SK-N-SH (cell line): Measurements from ENCODE around the gene MYLK2. TPM values are rescaled to one million over a fixed set of nuclear protein-coding genes. Genes with fewer than 3 reads are reported as not detected.

Experiments
- CTCF ChIA-PET: fragments of 300-600, 350-600 bp; formaldehyde crosslinking; extraction: SDS; loops from one replicate; lab custom pipeline; 2021; lab: Yijun Ruan, JAX
- POLR2A ChIA-PET: fragments of 350-600 bp; sonication (Branson Sonifier 250); formaldehyde crosslinking; extraction: SDS; loops from one replicate; lab custom pipeline; 2020; ENCODE audit warnings: antibody characterized with exemption, inconsistent platforms; lab: Yijun Ruan, JAX
- DNase-seq: peaks from one replicate; pipeline ENCODE4 v3.0.0; 2012
- H2AFZ ChIP-seq: fragments of 200-600 bp; sonication (generic); 2 replicates; pipeline ENCODE4 v1.8.1; 2016; ENCODE audit warnings: antibody characterized with exemption, mild to moderate bottlenecking, low read depth
- H3F3A ChIP-seq: fragments of 200-600 bp; sonication (generic); replicated peaks from 2 replicates; pipeline ENCODE3; 2016; ENCODE audit warnings: antibody characterized with exemption, mild to moderate bottlenecking; ENCODE audit not compliant: insufficient read depth
- H3K27ac ChIP-seq, 2 experiments: fragments of 200-500 bp in 1 of 2; fragments of 200-600 bp in 1 of 2; sonication (Bioruptor generic) in 1 of 2; sonication (generic), shearing (Covaris generic) in 1 of 2; 2 replicates each; pipeline versions ENCODE4 v1.5.1 to v1.6.1; 2014 to 2016; ENCODE audit warnings: low read depth in 2 of 2, inconsistent platforms in 1 of 2, low read length in 1 of 2, mild to moderate bottlenecking in 1 of 2, mixed read lengths in 1 of 2
- H3K27me3 ChIP-seq: fragments of 200-600 bp; sonication (generic), shearing (Covaris generic); 2 replicates; pipeline ENCODE4 v1.6.1; 2016; ENCODE audit warnings: mixed run types; ENCODE audit not compliant: insufficient read depth
- H3K36me3 ChIP-seq, 2 experiments: fragments of 200-500 bp in 1 of 2; fragments of 200-600 bp in 1 of 2; sonication (Bioruptor generic) in 1 of 2; sonication (generic) in 1 of 2; replicated peaks in 1 of 2; 2 replicates each; pipeline versions ENCODE3 to v1.5.1; 2014 to 2016; ENCODE audit warnings: low read length in 1 of 2, mild to moderate bottlenecking in 1 of 2; ENCODE audit not compliant: insufficient read depth in 2 of 2, control insufficient read depth in 1 of 2
- H3K4me1 ChIP-seq, 2 experiments: fragments of 200-500 bp in 1 of 2; fragments of 200-600 bp in 1 of 2; sonication (Bioruptor generic) in 1 of 2; sonication (generic), shearing (Covaris generic) in 1 of 2; 2 replicates each; pipeline versions ENCODE4 v1.5.1 to v1.6.1; 2014 to 2016; ENCODE audit warnings: low read depth in 1 of 2, low read length in 1 of 2, mixed run types in 1 of 2; ENCODE audit not compliant: insufficient read depth in 2 of 2, control insufficient read depth in 1 of 2
- H3K4me2 ChIP-seq: fragments of 200-600 bp; sonication (generic), shearing (Covaris generic); 2 replicates; pipeline ENCODE4 v1.6.1; 2017; ENCODE audit warnings: mixed run types
- H3K4me3 ChIP-seq, 2 experiments: fragments of 200-500 bp in 1 of 2; fragments of 200-600 bp in 1 of 2; sonication (Bioruptor generic) in 1 of 2; sonication (generic), shearing (Covaris generic) in 1 of 2; 2 replicates each; pipeline versions ENCODE4 v1.5.1 to v1.8.1; 2014 to 2016; ENCODE audit warnings: low read depth in 2 of 2, inconsistent platforms in 1 of 2, low read length in 1 of 2, mild to moderate bottlenecking in 1 of 2, mixed read lengths in 1 of 2, moderate library complexity in 1 of 2
- H3K79me2 ChIP-seq: fragments of 200-600 bp; sonication (generic); 2 replicates; pipeline ENCODE4 v1.8.1; 2017; ENCODE audit warnings: mild to moderate bottlenecking; ENCODE audit not compliant: insufficient read depth
- H3K9ac ChIP-seq: fragments of 200-600 bp; sonication (generic); 2 replicates; pipeline ENCODE4 v1.6.1; 2017; ENCODE audit warnings: mixed run types
- H3K9me2 ChIP-seq: fragments of 200-600 bp; sonication (generic); 2 replicates; pipeline ENCODE4 v1.6.1; 2017; ENCODE audit warnings: mixed run types
- H3K9me3 ChIP-seq: fragments of 200-600 bp; sonication (generic); 2 replicates; pipeline ENCODE4 v1.6.1; 2017; ENCODE audit warnings: mixed run types, mild to moderate bottlenecking, moderate library complexity
- H4K20me1 ChIP-seq: fragments of 200-600 bp; sonication (generic); 2 replicates; pipeline ENCODE4 v1.6.1; 2017; ENCODE audit warnings: mild to moderate bottlenecking, mixed run types; ENCODE audit not compliant: insufficient read depth
- CHD2 ChIP-seq: fragments of 150-350 bp; IDR thresholded peaks from 2 replicates; pipeline ENCODE4 v1.6.1; 2018; ENCODE audit warnings: low read length; ENCODE audit not compliant: partially characterized antibody
- ELF1 ChIP-seq: IDR thresholded peaks from 2 replicates; pipeline ENCODE4 v1.4.0; 2012
- EP300 ChIP-seq, 2 experiments: IDR thresholded peaks; 2 replicates each; pipeline versions ENCODE4 v1.4.0 to v1.6.1; 2012; ENCODE audit warnings: borderline replicate concordance in 1 of 2, low read depth in 1 of 2, low read length in 1 of 2
- FOSL2 ChIP-seq: IDR thresholded peaks from 2 replicates; pipeline ENCODE4 v1.4.0; 2012; ENCODE audit warnings: low read depth, mild to moderate bottlenecking, moderate library complexity, borderline replicate concordance
- FOXM1 ChIP-seq: IDR thresholded peaks from 2 replicates; pipeline ENCODE4 v1.4.0; 2012; ENCODE audit warnings: low read depth, mild to moderate bottlenecking
- JUND ChIP-seq: IDR thresholded peaks from 2 replicates; pipeline ENCODE4 v1.4.0; 2012
- MXI1 ChIP-seq: IDR thresholded peaks from 2 replicates; pipeline ENCODE4 v1.6.1; 2012; ENCODE audit warnings: mild to moderate bottlenecking, low read depth, low read length, improper control_type of control experiment
- POLR2AphosphoS5 ChIP-seq: IDR thresholded peaks from 2 replicates; pipeline ENCODE4 v1.6.1; 2012; ENCODE audit warnings: low read depth, low read length
- RCOR1 ChIP-seq: fragments of 150-350 bp; IDR thresholded peaks from 2 replicates; pipeline ENCODE4 v1.6.1; 2017; ENCODE audit warnings: antibody characterized with exemption, low read length
- RXRA ChIP-seq: IDR thresholded peaks from 2 replicates; pipeline ENCODE4 v1.4.0; 2012; ENCODE audit warnings: low read depth, mild to moderate bottlenecking, borderline replicate concordance
- SIN3A ChIP-seq: IDR thresholded peaks from 2 replicates; pipeline ENCODE4 v1.6.1; 2012; ENCODE audit warnings: low read depth, mild to moderate bottlenecking, low read length, moderate library complexity, borderline replicate concordance
- TAF1 ChIP-seq: IDR thresholded peaks from 2 replicates; pipeline ENCODE4 v1.6.1; 2012; ENCODE audit warnings: low read depth, mild to moderate bottlenecking, low read length, moderate library complexity, borderline replicate concordance
- YY1 ChIP-seq: IDR thresholded peaks from 2 replicates; pipeline ENCODE4 v1.4.0; 2012; ENCODE audit warnings: low read depth, mild to moderate bottlenecking
- WGBS: methylation state at CpG from one replicate; pipeline ENCODE4 v1.1.6; 2017; ENCODE audit warnings: low lambda C conversion rate; 5-methylcytosine and 5-hydroxymethylcytosine counted together
- polyA plus RNA-seq, 3 experiments: library from polyadenylated mRNA; depleted of rRNA; stranded (reverse); fragments of >200 nt; gene quantifications; 2 replicates each; pipeline ENCODE4 v1.2.3, GENCODE V29; 2012
- TF ChIP-seq, protein P1 (sequence below): fragments of 150-350 bp; IDR thresholded peaks from 2 replicates; pipeline ENCODE4 v1.6.1; 2017; ENCODE audit warnings: antibody characterized with exemption, low read length, low read depth, borderline replicate concordance
- TF ChIP-seq, protein P2 (sequence below): fragments of 200-600 bp; sonication (generic); IDR thresholded peaks from 2 replicates; pipeline ENCODE4 v1.6.1; 2017; ENCODE audit warnings: antibody characterized with exemption, mild to moderate bottlenecking, moderate library complexity
- TF ChIP-seq, protein P3 (sequence below): IDR thresholded peaks from 2 replicates; pipeline ENCODE4; 2012
- TF ChIP-seq, protein P4 (sequence below): fragments of 150-350 bp; IDR thresholded peaks from 2 replicates; pipeline ENCODE4 v1.6.1; 2016; ENCODE audit warnings: mild to moderate bottlenecking, low read depth, low read length
- TF ChIP-seq, protein P5 (sequence below): IDR thresholded peaks from 2 replicates; pipeline ENCODE4 v1.6.1; 2012; ENCODE audit warnings: mild to moderate bottlenecking, low read depth, low read length, moderate library complexity
- TF ChIP-seq, protein P6 (sequence below): IDR thresholded peaks from 2 replicates; pipeline ENCODE4 v1.4.0; 2012; ENCODE audit warnings: low read depth, borderline replicate concordance
- TF ChIP-seq, protein P7 (sequence below): IDR thresholded peaks from 2 replicates; pipeline ENCODE4 v1.4.0; 2012; ENCODE audit warnings: low read depth, borderline replicate concordance

The MYLK2 gene
- polyA plus RNA-seq, 1 of the 3 experiments (the other 2 are of a cell fraction): 0.21 TPM

DNA sequence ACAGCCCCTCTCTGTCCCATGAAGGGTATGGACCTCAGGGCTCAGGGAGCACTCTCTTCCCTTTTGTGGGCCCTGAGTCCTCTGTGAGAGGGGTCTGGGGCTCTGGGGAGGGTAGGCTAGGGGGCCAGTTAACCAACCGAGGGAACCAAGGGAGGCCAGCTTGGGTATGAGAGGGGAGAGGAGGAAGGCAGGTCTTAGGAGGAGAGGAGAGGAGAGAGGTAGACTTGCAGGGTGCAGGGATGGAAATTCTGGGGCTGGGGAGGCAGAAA, 50.5 kb downstream of the MYLK2 start:
- H3K9me3 ChIP-seq: no peaks in the 10 kb centered on the region
- H3K27me3 ChIP-seq: no peaks in the 10 kb centered on the region
- WGBS: 29% methylated on average over 1 of the region's 1 CpG
- H3K79me2 ChIP-seq: no peaks in the 10 kb centered on the region
- peak overlapping the region in 1 of 2 experiments; percentile 62; a peak in 1 of 4 replicates for H3K27ac ChIP-seq
- H3K9me2 ChIP-seq: no peaks in the 10 kb centered on the region
- H3F3A ChIP-seq: peaks cover 5% of the 10 kb centered on the region
- H4K20me1 ChIP-seq: no peaks in the 10 kb centered on the region
- ChIA-PET CTCF (interaction anchor here (1.2 to 3.1 kb wide), 4 partner anchors 9 to 162 kb away, joined by 4 to 13 read pairs (median 8); partner anchors contain the start of gene PDRG1), POLR2A (no interaction called here)
- peak overlapping the region; percentile 94 for H2AFZ ChIP-seq
- H3K4me3 ChIP-seq: peak overlapping the region; percentile 66 to 69
- peaks cover 0 to 23% of the 10 kb centered on the region in 2 experiments; a peak in 1 of 4 replicates for H3K4me1 ChIP-seq
- H3K9ac ChIP-seq: peak overlapping the region; percentile 71
- H3K36me3 ChIP-seq: no peaks in the 10 kb centered on the region
- H3K4me2 ChIP-seq: peak overlapping the region; percentile 81
- TF ChIP-seq, protein P1, sequence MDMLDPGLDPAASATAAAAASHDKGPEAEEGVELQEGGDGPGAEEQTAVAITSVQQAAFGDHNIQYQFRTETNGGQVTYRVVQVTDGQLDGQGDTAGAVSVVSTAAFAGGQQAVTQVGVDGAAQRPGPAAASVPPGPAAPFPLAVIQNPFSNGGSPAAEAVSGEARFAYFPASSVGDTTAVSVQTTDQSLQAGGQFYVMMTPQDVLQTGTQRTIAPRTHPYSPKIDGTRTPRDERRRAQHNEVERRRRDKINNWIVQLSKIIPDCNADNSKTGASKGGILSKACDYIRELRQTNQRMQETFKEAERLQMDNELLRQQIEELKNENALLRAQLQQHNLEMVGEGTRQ: no peak
- TF ChIP-seq TAF1: no peak
- TF ChIP-seq, protein P2, sequence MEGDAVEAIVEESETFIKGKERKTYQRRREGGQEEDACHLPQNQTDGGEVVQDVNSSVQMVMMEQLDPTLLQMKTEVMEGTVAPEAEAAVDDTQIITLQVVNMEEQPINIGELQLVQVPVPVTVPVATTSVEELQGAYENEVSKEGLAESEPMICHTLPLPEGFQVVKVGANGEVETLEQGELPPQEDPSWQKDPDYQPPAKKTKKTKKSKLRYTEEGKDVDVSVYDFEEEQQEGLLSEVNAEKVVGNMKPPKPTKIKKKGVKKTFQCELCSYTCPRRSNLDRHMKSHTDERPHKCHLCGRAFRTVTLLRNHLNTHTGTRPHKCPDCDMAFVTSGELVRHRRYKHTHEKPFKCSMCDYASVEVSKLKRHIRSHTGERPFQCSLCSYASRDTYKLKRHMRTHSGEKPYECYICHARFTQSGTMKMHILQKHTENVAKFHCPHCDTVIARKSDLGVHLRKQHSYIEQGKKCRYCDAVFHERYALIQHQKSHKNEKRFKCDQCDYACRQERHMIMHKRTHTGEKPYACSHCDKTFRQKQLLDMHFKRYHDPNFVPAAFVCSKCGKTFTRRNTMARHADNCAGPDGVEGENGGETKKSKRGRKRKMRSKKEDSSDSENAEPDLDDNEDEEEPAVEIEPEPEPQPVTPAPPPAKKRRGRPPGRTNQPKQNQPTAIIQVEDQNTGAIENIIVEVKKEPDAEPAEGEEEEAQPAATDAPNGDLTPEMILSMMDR: no peak
- TF ChIP-seq POLR2AphosphoS5: no peak
- TF ChIP-seq SIN3A: no peak
- TF ChIP-seq RCOR1: no peak
- TF ChIP-seq, protein P3, sequence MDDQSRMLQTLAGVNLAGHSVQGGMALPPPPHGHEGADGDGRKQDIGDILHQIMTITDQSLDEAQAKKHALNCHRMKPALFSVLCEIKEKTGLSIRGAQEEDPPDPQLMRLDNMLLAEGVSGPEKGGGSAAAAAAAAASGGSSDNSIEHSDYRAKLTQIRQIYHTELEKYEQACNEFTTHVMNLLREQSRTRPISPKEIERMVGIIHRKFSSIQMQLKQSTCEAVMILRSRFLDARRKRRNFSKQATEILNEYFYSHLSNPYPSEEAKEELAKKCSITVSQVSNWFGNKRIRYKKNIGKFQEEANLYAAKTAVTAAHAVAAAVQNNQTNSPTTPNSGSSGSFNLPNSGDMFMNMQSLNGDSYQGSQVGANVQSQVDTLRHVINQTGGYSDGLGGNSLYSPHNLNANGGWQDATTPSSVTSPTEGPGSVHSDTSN: no peak
- no peak for TF ChIP-seq EP300 (IDR thresholded peaks at IDR 0.05; ENCODE audit: borderline replicate concordance in 1 of 2, low read depth in 1 of 2, low read length in 1 of 2)
- TF ChIP-seq ELF1: no peak
- no peak for TF ChIP-seq FOXM1
- TF ChIP-seq, protein P4, sequence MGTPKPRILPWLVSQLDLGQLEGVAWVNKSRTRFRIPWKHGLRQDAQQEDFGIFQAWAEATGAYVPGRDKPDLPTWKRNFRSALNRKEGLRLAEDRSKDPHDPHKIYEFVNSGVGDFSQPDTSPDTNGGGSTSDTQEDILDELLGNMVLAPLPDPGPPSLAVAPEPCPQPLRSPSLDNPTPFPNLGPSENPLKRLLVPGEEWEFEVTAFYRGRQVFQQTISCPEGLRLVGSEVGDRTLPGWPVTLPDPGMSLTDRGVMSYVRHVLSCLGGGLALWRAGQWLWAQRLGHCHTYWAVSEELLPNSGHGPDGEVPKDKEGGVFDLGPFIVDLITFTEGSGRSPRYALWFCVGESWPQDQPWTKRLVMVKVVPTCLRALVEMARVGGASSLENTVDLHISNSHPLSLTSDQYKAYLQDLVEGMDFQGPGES: no peak
- TF ChIP-seq, protein P5, sequence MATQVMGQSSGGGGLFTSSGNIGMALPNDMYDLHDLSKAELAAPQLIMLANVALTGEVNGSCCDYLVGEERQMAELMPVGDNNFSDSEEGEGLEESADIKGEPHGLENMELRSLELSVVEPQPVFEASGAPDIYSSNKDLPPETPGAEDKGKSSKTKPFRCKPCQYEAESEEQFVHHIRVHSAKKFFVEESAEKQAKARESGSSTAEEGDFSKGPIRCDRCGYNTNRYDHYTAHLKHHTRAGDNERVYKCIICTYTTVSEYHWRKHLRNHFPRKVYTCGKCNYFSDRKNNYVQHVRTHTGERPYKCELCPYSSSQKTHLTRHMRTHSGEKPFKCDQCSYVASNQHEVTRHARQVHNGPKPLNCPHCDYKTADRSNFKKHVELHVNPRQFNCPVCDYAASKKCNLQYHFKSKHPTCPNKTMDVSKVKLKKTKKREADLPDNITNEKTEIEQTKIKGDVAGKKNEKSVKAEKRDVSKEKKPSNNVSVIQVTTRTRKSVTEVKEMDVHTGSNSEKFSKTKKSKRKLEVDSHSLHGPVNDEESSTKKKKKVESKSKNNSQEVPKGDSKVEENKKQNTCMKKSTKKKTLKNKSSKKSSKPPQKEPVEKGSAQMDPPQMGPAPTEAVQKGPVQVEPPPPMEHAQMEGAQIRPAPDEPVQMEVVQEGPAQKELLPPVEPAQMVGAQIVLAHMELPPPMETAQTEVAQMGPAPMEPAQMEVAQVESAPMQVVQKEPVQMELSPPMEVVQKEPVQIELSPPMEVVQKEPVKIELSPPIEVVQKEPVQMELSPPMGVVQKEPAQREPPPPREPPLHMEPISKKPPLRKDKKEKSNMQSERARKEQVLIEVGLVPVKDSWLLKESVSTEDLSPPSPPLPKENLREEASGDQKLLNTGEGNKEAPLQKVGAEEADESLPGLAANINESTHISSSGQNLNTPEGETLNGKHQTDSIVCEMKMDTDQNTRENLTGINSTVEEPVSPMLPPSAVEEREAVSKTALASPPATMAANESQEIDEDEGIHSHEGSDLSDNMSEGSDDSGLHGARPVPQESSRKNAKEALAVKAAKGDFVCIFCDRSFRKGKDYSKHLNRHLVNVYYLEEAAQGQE: no peak
- no peak for TF ChIP-seq CHD2
- no peak for TF ChIP-seq RXRA
- TF ChIP-seq YY1: no peak
- TF ChIP-seq FOSL2: no peak
- TF ChIP-seq, protein P6, sequence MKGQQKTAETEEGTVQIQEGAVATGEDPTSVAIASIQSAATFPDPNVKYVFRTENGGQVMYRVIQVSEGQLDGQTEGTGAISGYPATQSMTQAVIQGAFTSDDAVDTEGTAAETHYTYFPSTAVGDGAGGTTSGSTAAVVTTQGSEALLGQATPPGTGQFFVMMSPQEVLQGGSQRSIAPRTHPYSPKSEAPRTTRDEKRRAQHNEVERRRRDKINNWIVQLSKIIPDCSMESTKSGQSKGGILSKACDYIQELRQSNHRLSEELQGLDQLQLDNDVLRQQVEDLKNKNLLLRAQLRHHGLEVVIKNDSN: no peak
- TF ChIP-seq, protein P7, sequence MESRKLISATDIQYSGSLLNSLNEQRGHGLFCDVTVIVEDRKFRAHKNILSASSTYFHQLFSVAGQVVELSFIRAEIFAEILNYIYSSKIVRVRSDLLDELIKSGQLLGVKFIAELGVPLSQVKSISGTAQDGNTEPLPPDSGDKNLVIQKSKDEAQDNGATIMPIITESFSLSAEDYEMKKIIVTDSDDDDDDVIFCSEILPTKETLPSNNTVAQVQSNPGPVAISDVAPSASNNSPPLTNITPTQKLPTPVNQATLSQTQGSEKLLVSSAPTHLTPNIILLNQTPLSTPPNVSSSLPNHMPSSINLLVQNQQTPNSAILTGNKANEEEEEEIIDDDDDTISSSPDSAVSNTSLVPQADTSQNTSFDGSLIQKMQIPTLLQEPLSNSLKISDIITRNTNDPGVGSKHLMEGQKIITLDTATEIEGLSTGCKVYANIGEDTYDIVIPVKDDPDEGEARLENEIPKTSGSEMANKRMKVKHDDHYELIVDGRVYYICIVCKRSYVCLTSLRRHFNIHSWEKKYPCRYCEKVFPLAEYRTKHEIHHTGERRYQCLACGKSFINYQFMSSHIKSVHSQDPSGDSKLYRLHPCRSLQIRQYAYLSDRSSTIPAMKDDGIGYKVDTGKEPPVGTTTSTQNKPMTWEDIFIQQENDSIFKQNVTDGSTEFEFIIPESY: no peak
- TF ChIP-seq JUND: no peak
- TF ChIP-seq MXI1: no peak
- DNase-seq: no peak
